ENCODE results near the gene ZNF618. TPM values are rescaled to one million over a fixed set of nuclear protein-coding genes. Genes with fewer than 3 reads are reported as not detected.

ZNF618 gene
- total RNA-seq, 1 donor from 2014 or later = 4.7 TPM

GRCh38 chr9:113916931-113917330 is 40.8 kb downstream of the ZNF618 start:
- peaks cover 38 to 45% (median 42%) of the 10 kb centered on the region in 3 donors for H3K4me1 ChIP-seq (ENCODE audit: control insufficient read depth in 3 of 3, insufficient read depth in 3 of 3, low read length in 3 of 3)
- H3K27me3 ChIP-seq (ENCODE audit: control insufficient read depth in 3 of 3, insufficient read depth in 3 of 3, low read length in 3 of 3) = no peaks in the 10 kb centered on the region
- no peaks in the 10 kb centered on the region for H3K36me3 ChIP-seq (ENCODE audit: control insufficient read depth in 3 of 3, insufficient read depth in 3 of 3, low read length in 3 of 3)
- H3K9ac ChIP-seq (ENCODE audit: low read depth in 1 of 3, low read length in 3 of 3) = no peak overlapping the region
- H3K27ac ChIP-seq (ENCODE audit: low read depth, low read length) = no peak overlapping the region
- H3K4me3 ChIP-seq (ENCODE audit: low read length in 3 of 3) = no peak overlapping the region
- no peaks in the 10 kb centered on the region for H3K9me3 ChIP-seq (ENCODE audit: control insufficient read depth in 3 of 3, low read length in 3 of 3)

- Histone ChIP-seq H3K27me3 (ENCODE audit: control insufficient read depth in 3 of 3, insufficient read depth in 3 of 3, low read length in 3 of 3) (no peaks in the 10 kb centered on the region), H3K9me3 (ENCODE audit: control insufficient read depth in 3 of 3, low read length in 3 of 3) (no peaks in the 10 kb centered on the region), H3K27ac (ENCODE audit: low read depth, low read length) (no peak overlapping the region), H3K9ac (ENCODE audit: low read depth in 1 of 3, low read length in 3 of 3) (peak overlapping the region in 1 of 3 donors; percentile 34), H3K36me3 (ENCODE audit: control insufficient read depth in 3 of 3, insufficient read depth in 3 of 3, low read length in 3 of 3) (no peaks in the 10 kb centered on the region), H3K4me1 (ENCODE audit: control insufficient read depth in 3 of 3, insufficient read depth in 3 of 3, low read length in 3 of 3) (peaks cover 27 to 29% (median 28%) of the 10 kb centered on the region in 3 donors), H3K4me3 (ENCODE audit: low read length in 3 of 3) (no peak overlapping the region)
These were observed 42.7 kb downstream of the ZNF618 start for GRCh38 chr9:113918697-113919350.

GRCh38 chr9:113919382-113919781 is 43.3 kb downstream of the ZNF618 start:
- Histone ChIP-seq H3K9me3 (ENCODE audit: control insufficient read depth in 3 of 3, low read length in 3 of 3) (no peaks in the 10 kb centered on the region), H3K4me3 (ENCODE audit: low read length in 3 of 3) (no peak overlapping the region), H3K9ac (ENCODE audit: low read depth in 1 of 3, low read length in 3 of 3) (peak overlapping the region in 1 of 3 donors; percentile 34), H3K27ac (ENCODE audit: low read depth, low read length) (no peak overlapping the region), H3K36me3 (ENCODE audit: control insufficient read depth in 3 of 3, insufficient read depth in 3 of 3, low read length in 3 of 3) (no peaks in the 10 kb centered on the region), H3K27me3 (ENCODE audit: control insufficient read depth in 3 of 3, insufficient read depth in 3 of 3, low read length in 3 of 3) (no peaks in the 10 kb centered on the region), H3K4me1 (ENCODE audit: control insufficient read depth in 3 of 3, insufficient read depth in 3 of 3, low read length in 3 of 3) (peaks cover 21 to 24% (median 23%) of the 10 kb centered on the region in 3 donors)

- Histone ChIP-seq H3K36me3 (ENCODE audit: control insufficient read depth in 3 of 3, insufficient read depth in 3 of 3, low read length in 3 of 3) (no peaks in the 10 kb centered on the region), H3K4me1 (ENCODE audit: control insufficient read depth in 3 of 3, insufficient read depth in 3 of 3, low read length in 3 of 3) (peaks cover 17 to 20% (median 18%) of the 10 kb centered on the region in 3 donors), H3K27ac (ENCODE audit: low read depth, low read length) (no peak overlapping the region), H3K9me3 (ENCODE audit: control insufficient read depth in 3 of 3, low read length in 3 of 3) (no peaks in the 10 kb centered on the region), H3K4me3 (ENCODE audit: low read length in 3 of 3) (no peak overlapping the region), H3K27me3 (ENCODE audit: control insufficient read depth in 3 of 3, insufficient read depth in 3 of 3, low read length in 3 of 3) (no peaks in the 10 kb centered on the region), H3K9ac (ENCODE audit: low read depth in 1 of 3, low read length in 3 of 3) (no peak overlapping the region)
These were observed 43.8 kb downstream of the ZNF618 start for GRCh38 chr9:113919871-113920270.

GRCh38 chr9:113920872-113921271 is 44.8 kb downstream of the ZNF618 start:
- Histone ChIP-seq H3K4me3 (ENCODE audit: low read length in 3 of 3) (no peak overlapping the region), H3K4me1 (ENCODE audit: control insufficient read depth in 3 of 3, insufficient read depth in 3 of 3, low read length in 3 of 3) (peaks cover 14 to 20% (median 17%) of the 10 kb centered on the region in 3 donors), H3K36me3 (ENCODE audit: control insufficient read depth in 3 of 3, insufficient read depth in 3 of 3, low read length in 3 of 3) (no peaks in the 10 kb centered on the region), H3K27me3 (ENCODE audit: control insufficient read depth in 3 of 3, insufficient read depth in 3 of 3, low read length in 3 of 3) (no peaks in the 10 kb centered on the region), H3K9ac (ENCODE audit: low read depth in 1 of 3, low read length in 3 of 3) (no peak overlapping the region), H3K27ac (ENCODE audit: low read depth, low read length) (no peak overlapping the region), H3K9me3 (ENCODE audit: control insufficient read depth in 3 of 3, low read length in 3 of 3) (no peaks in the 10 kb centered on the region)

GRCh38 chr9:113921396-113921925 is 45.4 kb downstream of the ZNF618 start:
- no peaks in the 10 kb centered on the region for H3K36me3 ChIP-seq (ENCODE audit: control insufficient read depth in 3 of 3, insufficient read depth in 3 of 3, low read length in 3 of 3)
- H3K4me3 ChIP-seq (ENCODE audit: low read length in 3 of 3) = no peak overlapping the region
- no peak overlapping the region for H3K27ac ChIP-seq (ENCODE audit: low read depth, low read length)
- H3K27me3 ChIP-seq (ENCODE audit: control insufficient read depth in 3 of 3, insufficient read depth in 3 of 3, low read length in 3 of 3) = no peaks in the 10 kb centered on the region
- peaks cover 14 to 20% (median 17%) of the 10 kb centered on the region in 3 donors for H3K4me1 ChIP-seq (ENCODE audit: control insufficient read depth in 3 of 3, insufficient read depth in 3 of 3, low read length in 3 of 3)
- H3K9ac ChIP-seq (ENCODE audit: low read depth in 1 of 3, low read length in 3 of 3) = no peak overlapping the region
- no peaks in the 10 kb centered on the region for H3K9me3 ChIP-seq (ENCODE audit: control insufficient read depth in 3 of 3, low read length in 3 of 3)

GRCh38 chr9:113922160-113922559 is 46.1 kb downstream of the ZNF618 start:
- H3K27ac ChIP-seq (ENCODE audit: low read depth, low read length) = no peak overlapping the region
- H3K9ac ChIP-seq (ENCODE audit: low read depth in 1 of 3, low read length in 3 of 3) = no peak overlapping the region

GRCh38 chr9:113926211-113926610 is 50.1 kb downstream of the ZNF618 start:
- H3K9me3 ChIP-seq (ENCODE audit: control insufficient read depth in 3 of 3, low read length in 3 of 3) = no peaks in the 10 kb centered on the region

More at GRCh38 chr9:113922160-113922559, 46.1 kb downstream of the ZNF618 start:
- Histone ChIP-seq H3K4me1 (ENCODE audit: control insufficient read depth in 3 of 3, insufficient read depth in 3 of 3, low read length in 3 of 3) (peaks cover 14 to 20% (median 17%) of the 10 kb centered on the region in 3 donors), H3K9me3 (ENCODE audit: control insufficient read depth in 3 of 3, low read length in 3 of 3) (no peaks in the 10 kb centered on the region), H3K4me3 (ENCODE audit: low read length in 3 of 3) (no peak overlapping the region), H3K36me3 (ENCODE audit: control insufficient read depth in 3 of 3, insufficient read depth in 3 of 3, low read length in 3 of 3) (no peaks in the 10 kb centered on the region), H3K27me3 (ENCODE audit: control insufficient read depth in 3 of 3, insufficient read depth in 3 of 3, low read length in 3 of 3) (no peaks in the 10 kb centered on the region)

GRCh38 chr9:113927277-113927676 is 51.2 kb downstream of the ZNF618 start:
- Histone ChIP-seq H3K4me3 (ENCODE audit: low read length in 3 of 3) (no peak overlapping the region), H3K9ac (ENCODE audit: low read depth in 1 of 3, low read length in 3 of 3) (no peak overlapping the region), H3K4me1 (ENCODE audit: control insufficient read depth in 3 of 3, insufficient read depth in 3 of 3, low read length in 3 of 3) (peaks cover 0 to 4% (median 0%) of the 10 kb centered on the region in 3 donors), H3K27ac (ENCODE audit: low read depth, low read length) (no peak overlapping the region), H3K27me3 (ENCODE audit: control insufficient read depth in 3 of 3, insufficient read depth in 3 of 3, low read length in 3 of 3) (no peaks in the 10 kb centered on the region), H3K36me3 (ENCODE audit: control insufficient read depth in 3 of 3, insufficient read depth in 3 of 3, low read length in 3 of 3) (no peaks in the 10 kb centered on the region), H3K9me3 (ENCODE audit: control insufficient read depth in 3 of 3, low read length in 3 of 3) (no peaks in the 10 kb centered on the region)

More at GRCh38 chr9:113926211-113926610, 50.1 kb downstream of the ZNF618 start:
- Histone ChIP-seq H3K4me1 (ENCODE audit: control insufficient read depth in 3 of 3, insufficient read depth in 3 of 3, low read length in 3 of 3) (peaks cover 0 to 3% (median 0%) of the 10 kb centered on the region in 3 donors), H3K9ac (ENCODE audit: low read depth in 1 of 3, low read length in 3 of 3) (no peak overlapping the region), H3K27ac (ENCODE audit: low read depth, low read length) (no peak overlapping the region), H3K27me3 (ENCODE audit: control insufficient read depth in 3 of 3, insufficient read depth in 3 of 3, low read length in 3 of 3) (no peaks in the 10 kb centered on the region), H3K36me3 (ENCODE audit: control insufficient read depth in 3 of 3, insufficient read depth in 3 of 3, low read length in 3 of 3) (no peaks in the 10 kb centered on the region), H3K4me3 (ENCODE audit: low read length in 3 of 3) (no peak overlapping the region)

GRCh38 chr9:113928269-113928668 is 52.2 kb downstream of the ZNF618 start:
- no peaks in the 10 kb centered on the region for H3K27me3 ChIP-seq (ENCODE audit: control insufficient read depth in 3 of 3, insufficient read depth in 3 of 3, low read length in 3 of 3)
- no peak overlapping the region for H3K4me3 ChIP-seq (ENCODE audit: low read length in 3 of 3)
- H3K4me1 ChIP-seq (ENCODE audit: control insufficient read depth in 3 of 3, insufficient read depth in 3 of 3, low read length in 3 of 3) = peaks cover 3 to 14% (median 6%) of the 10 kb centered on the region in 3 donors
- no peaks in the 10 kb centered on the region for H3K36me3 ChIP-seq (ENCODE audit: control insufficient read depth in 3 of 3, insufficient read depth in 3 of 3, low read length in 3 of 3)
- no peaks in the 10 kb centered on the region for H3K9me3 ChIP-seq (ENCODE audit: control insufficient read depth in 3 of 3, low read length in 3 of 3)
- H3K9ac ChIP-seq (ENCODE audit: low read depth in 1 of 3, low read length in 3 of 3) = no peak overlapping the region
- no peak overlapping the region for H3K27ac ChIP-seq (ENCODE audit: low read depth, low read length)

Data from skeletal muscle tissue (tissue), 4 donors.